ENCODE measurements around the gene CHMP2A.

Gene CHMP2A

DNA sequence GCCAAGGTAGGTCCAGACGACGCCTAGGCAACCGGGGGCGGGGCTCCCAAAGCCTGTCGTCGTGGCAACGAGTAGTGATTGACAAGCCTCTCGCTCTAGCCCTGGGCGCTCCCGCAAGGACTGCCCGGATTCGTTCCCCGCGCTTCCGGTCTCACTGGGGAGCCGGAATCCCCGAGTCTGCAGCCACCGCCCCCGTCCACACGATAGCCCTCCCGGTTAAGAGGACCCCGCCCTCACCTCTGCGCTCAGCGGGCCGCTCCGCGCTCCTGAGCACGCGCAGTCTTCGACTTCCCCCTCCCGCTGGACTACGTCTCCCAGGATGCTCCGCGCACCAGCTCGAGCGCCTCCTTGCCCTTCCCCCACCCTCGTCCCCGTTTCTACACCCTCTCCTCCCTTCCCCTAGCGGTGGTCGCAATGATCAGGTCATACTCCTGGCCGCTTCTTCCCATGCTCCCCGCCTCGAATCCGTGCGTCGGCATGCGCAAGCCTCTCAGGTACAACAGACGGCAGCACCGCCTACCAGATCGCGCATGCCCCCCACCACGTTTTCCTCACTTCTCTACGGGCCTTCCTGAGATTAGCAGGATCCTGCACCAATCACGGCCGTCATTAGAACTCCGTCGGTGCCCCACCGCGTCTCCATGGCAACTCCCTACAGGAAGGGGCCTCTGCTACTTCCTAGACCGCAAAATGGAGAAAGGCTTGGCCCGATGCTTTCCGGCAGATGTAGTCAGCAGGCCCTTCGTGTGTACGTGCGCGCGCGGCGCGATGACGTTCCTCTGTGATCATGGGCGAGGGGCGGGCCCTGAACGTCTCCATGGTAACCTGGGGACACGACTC is 18.1 kb upstream of the CHMP2A start, which contains the start of gene MZF1:
MZF1 (minus strand) TSS at position 518 of the 840 bp plus-strand sequence. CDS start 1,946 bp downstream, outside the sequence.
- Histone ChIP-seq H3K4me3 (peak within 1 kb of the TSS; percentile 82), H3K27ac (peak within 1 kb of the TSS; percentile 97 to 98)
- DNase-seq (ENCODE audit: low spot score): peak; percentile 100
- TF ChIP-seq, protein P1, sequence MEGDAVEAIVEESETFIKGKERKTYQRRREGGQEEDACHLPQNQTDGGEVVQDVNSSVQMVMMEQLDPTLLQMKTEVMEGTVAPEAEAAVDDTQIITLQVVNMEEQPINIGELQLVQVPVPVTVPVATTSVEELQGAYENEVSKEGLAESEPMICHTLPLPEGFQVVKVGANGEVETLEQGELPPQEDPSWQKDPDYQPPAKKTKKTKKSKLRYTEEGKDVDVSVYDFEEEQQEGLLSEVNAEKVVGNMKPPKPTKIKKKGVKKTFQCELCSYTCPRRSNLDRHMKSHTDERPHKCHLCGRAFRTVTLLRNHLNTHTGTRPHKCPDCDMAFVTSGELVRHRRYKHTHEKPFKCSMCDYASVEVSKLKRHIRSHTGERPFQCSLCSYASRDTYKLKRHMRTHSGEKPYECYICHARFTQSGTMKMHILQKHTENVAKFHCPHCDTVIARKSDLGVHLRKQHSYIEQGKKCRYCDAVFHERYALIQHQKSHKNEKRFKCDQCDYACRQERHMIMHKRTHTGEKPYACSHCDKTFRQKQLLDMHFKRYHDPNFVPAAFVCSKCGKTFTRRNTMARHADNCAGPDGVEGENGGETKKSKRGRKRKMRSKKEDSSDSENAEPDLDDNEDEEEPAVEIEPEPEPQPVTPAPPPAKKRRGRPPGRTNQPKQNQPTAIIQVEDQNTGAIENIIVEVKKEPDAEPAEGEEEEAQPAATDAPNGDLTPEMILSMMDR (IDR thresholded peaks at IDR 0.05): no peak

DNA sequence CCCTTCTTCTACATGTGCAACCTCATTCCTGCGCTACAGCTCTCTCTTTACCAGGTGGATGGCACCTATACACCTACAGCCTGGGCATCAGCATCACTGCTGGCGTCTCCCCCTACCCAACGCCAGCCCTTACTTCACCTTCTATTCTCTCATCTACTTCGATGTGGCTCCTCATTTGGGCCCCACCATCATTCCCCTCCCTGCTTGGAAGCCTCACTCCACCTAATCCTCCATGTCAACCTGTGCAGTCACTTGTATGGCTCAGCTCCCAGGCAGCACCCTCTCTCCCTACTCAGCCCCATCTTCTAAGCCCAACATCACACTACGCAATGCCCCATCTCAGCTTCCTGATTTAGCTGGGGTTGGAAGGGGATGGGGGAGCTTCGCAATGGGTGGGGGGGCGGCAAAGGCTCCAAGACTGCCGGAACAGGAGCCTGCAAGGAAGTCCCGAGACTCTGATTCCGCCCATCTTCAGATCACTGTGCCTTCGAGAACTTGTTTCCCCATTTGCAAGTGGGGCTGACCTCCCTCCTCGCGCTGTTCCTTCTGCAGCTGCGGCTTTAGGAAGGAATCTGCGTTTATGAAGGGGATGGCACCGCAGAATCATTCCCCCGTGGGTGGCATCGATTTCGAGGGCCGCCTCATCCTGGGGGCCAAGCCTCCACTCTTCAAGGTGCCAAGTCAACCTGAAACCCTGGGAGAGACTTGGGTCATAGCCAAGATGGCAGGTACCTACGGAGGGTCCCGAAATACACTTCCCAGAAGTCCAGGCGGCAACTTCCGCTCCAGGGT is 17.3 kb upstream of the CHMP2A start:
- H3K4me3 ChIP-seq: peak overlapping the region; percentile 82
- TF ChIP-seq, protein P1 (IDR thresholded peaks at IDR 0.05): no peak
- peak; percentile 78 for DNase-seq (ENCODE audit: low spot score)
- H3K27ac ChIP-seq: peak overlapping the region; percentile 97 to 98

DNA sequence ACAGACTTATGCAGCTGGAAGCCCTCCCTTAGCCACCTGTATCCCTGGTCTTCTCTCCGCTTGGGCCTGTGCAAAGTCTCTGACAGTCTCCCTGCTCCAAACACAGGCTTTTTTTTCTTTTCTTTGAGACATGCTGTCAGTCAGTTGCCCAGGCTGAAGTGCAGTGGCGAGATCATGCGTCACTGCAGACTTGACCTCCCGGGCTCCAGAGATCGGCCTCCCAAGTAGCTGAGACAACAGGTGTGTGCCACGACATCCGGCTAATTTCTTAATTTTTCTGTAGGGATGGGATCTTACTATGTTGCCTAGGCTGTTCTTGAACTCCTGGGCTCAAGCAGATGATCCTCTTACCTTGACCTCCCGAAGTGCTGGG is 16.7 kb upstream of the CHMP2A start:
- DNase-seq (ENCODE audit: low spot score): no peak
- Histone ChIP-seq H3K4me3 (no peak overlapping the region), H3K27ac (no peak overlapping the region)
- TF ChIP-seq, protein P1 (IDR thresholded peaks at IDR 0.05): no peak

DNA sequence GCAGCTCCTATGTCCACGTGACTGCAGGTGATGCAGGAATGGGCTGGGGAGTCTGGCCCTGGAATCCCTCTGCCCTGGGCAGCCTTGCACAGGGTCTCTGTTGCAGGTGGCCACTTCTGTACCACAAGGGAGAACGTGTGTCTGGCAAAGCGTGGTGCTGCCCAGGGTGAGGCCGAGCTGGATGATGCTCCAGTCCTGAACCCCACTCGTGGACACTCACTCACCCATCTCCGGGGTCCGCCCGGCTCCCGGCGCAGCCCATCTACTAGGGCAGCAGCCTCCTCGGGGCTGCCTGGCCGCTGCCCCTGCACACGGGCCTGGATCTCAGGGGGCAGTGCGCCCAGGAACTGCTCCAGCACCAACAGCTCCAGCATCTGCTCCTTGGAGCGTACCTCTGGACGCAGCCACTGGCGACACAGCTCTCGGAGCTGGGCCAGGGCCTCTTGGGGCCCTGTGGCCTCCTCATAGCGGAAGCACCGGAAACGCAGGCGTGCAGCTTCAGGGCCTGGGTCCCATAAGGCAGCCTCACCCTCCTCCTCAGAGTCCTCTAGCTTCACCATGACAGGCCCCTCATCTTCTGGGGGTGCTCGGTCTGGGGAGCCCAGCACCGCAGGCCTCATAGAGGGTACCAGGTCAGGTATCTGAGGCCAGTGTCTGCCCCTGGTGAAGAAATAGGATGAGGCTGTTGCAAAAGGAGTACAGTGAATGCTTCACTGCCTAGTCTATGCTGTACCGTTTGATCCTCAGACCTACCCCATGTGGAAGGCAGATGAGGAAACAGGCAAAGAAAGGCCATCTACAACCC is 16.1 kb upstream of the CHMP2A start:
- TF ChIP-seq, protein P1 (IDR thresholded peaks at IDR 0.05): no peak
- DNase-seq (ENCODE audit: low spot score): no peak
- Histone ChIP-seq H3K27ac (no peak overlapping the region), H3K4me3 (no peak overlapping the region)

DNA sequence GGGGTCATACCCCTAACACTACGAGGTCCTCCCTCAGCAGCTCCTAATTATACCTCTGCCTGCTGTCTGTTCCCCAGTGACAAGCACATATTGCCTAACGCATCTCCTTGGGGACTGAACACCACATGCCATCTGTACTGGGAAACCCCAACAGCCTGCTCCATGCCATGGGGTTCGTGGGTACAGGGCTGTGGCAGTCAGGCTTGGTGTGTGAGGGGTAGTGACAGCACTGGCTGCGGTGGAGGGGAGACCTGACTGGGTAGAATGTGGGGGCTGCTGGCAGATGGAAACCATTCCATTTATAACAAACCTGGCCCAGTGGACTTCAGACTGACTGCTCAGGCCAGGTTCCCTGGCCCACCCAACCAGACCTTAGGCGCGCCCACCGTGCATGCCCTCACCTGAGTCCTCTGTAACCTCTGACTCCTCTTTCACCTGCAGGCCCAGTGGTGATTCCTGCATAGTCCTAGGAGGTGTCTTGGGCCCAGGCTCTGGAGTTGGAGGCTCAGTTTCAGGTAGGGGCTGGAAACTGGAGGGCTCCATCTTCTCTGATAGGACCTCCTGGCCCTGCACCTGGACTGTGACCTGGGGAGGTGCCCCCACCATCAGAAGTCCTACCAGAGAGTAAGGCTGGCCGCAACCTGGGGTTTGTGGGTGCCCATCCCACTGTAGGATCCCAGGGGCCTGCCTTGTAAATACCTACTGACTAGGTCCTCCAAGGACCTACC is 15.2 kb upstream of the CHMP2A start:
- DNase-seq (ENCODE audit: low spot score): no peak
- TF ChIP-seq, protein P1 (IDR thresholded peaks at IDR 0.05): no peak
- no peak overlapping the region for H3K4me3 ChIP-seq
- H3K27ac ChIP-seq: no peak overlapping the region
